ENCODE measurements around the gene UBE2D4.

Gene UBE2D4

DNA sequence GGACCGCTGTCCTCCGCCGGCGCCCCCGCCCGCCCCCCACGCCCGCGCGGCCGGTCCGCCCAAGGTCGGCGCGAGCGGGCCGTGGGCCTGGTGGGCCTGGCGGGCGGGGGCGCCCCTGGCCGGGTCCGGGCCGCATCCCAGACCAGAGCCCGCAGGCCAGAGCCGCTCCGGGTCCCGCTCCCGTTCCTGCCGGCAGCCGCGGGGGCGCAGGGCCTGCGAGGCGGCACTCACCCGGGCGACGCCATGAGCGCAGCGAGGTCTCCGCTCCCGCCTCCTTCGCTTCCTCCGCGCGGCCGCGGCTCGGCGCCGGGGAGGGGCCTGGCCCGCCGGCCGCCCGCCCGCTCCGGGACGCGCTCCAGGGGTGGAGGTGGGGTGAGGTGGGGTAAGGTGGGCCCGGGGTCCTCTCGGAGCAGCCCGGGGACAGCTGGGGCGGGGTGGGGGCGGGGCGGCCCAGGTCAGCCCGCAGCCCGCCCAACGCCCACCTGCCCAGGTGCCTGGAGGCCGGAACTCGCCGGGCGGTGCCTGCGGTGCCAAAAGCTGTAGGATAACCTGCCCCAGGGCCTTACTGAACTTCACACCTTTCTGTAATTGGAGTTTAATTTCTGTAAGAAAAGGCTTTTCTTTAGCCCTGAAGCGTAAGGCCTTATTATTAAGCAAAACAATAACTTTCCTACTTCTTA, 19.8 kb upstream of the UBE2D4 start, which contains the start of gene URGCP:
TSS of gene URGCP (minus strand) at position 266 of the 680 bp plus-strand sequence. CDS start at position 245, 21 bp downstream.
- peak; percentile 7 to 43 (median 29) for DNase-seq (ENCODE audit: low read depth in 3 of 3, low spot score in 1 of 3)

DNA sequence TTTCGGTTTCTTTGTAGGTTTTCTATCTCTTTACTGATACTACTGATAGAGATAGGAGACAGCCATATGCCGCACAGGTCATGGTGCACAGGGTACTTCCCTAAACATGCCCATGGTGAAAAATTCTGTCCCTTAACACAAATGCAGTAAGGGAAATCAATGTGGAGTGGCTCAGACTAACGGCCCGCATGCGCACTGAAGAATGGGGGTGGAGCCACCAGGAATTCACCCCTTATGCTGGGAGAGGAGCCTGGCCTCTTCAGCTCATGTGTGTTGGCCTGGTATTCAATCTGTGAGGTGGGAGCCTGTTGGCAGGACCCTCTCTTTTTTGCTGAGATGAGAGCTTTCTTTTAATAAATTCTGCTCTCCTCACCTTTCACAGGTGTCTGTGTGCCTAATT, 11.4 kb upstream of the UBE2D4 start:
- DNase-seq (ENCODE audit: low read depth in 3 of 3, low spot score in 1 of 3): no peak

DNA sequence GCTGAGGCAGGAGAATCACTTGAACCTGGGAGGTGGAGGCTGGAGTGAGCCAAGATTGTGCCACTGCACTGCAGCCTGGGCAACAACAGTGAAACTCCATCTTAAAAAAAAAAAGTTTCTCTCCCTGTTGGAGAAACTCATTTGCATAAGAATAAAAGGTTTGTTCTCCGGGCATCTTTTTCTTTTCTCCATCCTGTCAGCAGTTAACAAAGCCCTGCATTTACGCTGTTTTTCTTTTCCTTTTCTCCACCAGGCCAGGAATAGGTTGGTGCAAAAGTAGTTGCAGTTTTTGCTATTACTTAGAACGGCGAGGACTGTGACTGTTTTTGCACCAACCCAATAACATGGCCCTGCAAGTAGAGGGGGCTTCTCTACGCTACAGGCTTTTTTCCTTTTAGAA, 10.3 kb upstream of the UBE2D4 start:
- DNase-seq (ENCODE audit: low read depth in 3 of 3, low spot score in 1 of 3): no peak

DNA sequence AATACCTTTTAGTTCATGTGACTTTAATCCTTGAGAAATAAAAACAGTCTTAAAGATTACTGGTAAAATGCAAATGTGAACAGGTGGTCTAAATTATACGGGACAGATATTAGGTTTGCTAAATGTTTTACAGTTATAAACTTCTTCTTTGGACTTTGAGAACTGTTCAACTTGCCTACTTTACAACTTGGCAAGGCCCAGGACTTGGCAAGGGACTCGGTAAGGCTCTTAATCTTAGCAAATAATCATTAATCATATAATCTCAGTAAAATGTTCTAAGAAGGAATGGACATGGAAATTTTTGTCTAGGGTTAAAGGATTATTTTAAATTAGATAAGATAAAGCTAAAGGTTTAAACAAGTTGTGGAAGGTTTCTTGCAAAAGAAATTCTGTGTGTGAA, 4.8 kb upstream of the UBE2D4 start:
- no peak for DNase-seq (ENCODE audit: low read depth in 3 of 3, low spot score in 1 of 3)

DNA sequence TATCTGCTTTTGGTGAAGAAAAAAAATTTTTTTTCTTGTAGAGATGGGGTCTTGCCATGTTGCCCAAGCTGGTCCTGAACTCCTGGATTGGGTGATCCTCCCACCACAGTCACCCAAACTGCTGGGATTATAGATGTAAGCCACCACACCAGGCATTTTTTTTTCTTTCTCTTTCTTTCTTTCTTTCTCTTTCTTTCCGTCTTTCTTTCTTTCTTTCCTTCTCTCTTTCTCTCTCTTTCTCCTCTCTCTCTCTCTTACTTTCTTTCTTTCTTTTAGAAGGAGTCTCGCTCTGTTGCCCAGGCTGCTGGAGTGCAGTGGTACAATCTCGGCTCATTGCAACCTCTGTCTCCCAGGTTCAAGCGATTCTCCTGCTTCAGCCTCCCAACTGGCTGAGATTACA, 3.5 kb upstream of the UBE2D4 start:
- no peak for DNase-seq (ENCODE audit: low read depth in 3 of 3, low spot score in 1 of 3)

DNA sequence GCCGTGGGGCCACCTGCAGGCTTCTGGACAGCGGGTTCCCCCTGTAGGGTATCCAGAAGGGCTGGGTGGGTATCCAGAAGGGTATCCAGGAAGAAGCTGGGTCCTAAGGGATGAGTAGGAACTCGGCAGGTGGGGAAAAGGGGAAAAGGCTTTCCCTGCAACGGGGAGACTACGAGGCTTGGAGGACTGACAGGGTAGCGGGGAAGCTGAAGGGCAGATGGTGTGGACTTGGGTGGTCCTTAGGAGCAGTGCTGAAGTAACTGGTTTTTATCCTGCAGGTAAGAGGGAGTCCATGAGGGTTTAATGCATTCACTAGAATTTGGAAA, 525 bp downstream of the UBE2D4 start:
- no peak for DNase-seq (ENCODE audit: low read depth in 3 of 3, low spot score in 1 of 3)

DNA sequence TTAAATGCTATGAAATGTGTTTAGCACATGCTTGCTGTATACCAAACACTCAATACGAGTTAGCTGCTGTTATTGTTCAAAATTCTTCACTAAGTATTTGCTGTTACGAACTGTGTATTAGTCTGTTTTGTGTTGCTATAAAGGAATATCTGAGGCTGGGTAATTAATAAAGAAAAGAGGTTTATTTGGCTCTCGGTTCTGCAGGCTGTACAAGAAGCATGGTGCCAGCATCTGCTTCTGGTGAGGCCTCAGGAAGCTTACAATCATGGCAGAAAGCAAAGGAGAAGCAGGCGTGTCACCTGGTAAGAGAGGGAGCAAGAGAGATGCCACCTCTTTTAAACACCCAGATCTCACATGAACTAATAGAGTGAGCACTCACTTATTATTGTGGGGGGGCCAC, 1.6 kb downstream of the UBE2D4 start:
- no peak for DNase-seq (ENCODE audit: low read depth in 3 of 3, low spot score in 1 of 3)

DNA sequence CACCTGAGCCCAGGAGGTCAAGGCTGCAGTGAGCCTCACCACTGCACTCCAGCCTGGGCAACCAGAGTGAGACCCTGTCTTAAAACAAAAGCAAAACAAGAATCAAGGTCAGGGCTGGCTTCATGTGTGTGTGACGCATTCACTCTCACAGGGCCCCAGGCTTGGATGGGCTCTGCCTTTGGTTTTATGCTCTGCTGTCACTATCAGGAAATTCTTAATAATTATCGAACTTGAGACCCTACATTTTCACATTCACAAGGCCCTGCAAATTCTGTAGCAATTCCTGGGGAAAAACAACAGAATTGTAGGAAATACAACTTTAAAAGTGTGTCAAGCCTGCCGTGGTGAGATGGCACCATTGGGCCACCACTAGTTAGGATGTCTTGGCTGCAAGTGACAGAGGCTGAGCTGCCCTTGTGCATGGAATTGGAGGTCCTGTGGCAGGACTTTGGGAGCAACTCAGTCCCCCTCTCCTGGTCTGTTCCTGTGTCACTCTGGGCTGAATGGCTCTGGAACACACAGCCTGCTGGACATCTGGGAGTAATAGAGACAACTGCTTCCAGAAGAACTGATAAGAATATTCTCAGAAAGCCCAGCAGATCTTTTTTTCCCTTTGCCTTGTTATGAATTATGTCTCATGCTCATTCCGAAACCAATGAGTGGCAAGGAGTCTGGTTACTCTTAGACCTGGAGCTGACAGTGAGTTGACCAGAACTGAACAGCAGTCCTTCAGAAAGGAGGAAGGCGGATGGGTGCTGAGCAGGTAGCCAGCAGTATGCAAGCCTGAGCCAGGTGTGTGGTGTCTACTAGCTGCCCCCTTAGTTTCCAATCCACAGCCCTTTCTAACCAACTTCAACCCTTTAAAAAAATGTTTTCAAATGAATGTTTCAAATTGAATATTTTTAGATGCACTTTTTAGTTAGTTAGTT, 3.6 kb downstream of the UBE2D4 start:
- DNase-seq (ENCODE audit: low read depth in 3 of 3, low spot score in 1 of 3): no peak

DNA sequence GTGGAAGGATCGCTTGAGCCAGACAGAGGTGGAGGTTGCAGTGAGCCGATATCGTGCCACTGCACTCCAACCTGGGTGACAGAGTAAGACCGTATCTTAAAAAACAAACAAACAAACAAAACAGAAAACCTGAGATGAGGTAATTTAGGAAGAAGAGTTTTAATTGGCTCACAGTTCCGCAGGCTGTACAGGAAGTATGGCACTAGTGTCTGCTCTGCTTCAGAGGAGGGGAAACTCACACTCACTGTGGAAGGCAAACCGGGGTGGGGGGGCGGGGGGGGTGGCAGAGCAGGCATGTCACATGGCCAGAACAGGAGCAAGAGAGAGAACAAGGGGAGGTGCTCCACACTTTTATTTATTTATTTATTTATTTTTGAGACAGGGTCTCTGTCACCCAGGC, 5.1 kb downstream of the UBE2D4 start:
- DNase-seq (ENCODE audit: low read depth in 3 of 3, low spot score in 1 of 3): no peak

DNA sequence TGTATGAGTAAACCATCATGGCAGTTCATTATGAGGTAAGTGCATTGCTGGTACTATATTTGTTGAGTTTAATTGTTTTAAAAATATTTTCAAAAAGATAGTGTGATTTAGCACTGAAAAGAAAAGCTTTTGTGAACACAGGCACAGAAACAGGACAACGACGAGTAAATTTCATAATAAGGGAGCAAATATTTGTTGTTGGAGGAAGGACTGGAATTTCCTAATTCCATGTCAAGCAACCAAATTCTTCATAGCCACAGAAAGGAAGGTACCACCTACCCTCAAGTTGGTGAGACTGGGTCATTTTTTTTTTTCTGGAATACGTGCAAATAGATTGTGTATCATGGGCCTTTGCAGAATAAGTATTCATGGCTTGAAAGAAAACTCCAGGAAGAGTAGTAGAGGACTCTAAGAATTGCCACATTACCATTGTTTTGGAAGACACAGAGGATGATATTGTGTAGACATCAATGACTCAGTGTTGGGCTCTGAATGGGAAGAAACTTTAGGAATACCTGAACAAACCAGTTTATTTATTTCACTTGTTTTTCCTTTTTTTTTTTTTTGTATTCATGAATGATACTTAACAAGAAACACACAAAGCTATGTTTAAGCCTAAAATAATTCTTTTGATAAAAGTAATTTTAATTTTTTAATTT, 7.8 kb downstream of the UBE2D4 start:
- DNase-seq (ENCODE audit: low read depth in 3 of 3, low spot score in 1 of 3): no peak

DNA sequence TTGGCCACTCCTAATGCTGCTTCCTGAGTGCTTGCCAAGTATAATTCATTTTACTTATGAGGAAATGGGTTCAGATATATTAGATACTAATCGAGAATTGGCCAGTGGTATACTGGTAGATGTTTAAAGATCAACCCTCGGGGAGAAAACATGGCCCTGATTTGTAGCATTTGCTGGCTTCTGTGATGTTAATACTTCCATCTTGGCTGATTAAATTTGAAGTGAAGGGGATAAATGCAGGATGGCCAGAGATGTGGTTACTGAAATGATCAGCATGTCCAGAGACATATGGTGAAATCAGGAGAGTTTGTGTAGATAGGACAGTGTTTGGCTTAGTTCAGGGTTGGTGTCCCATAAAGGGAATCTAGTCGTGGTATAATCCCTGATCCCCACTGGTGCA, 11.2 kb downstream of the UBE2D4 start:
- no peak for DNase-seq (ENCODE audit: low read depth in 3 of 3, low spot score in 1 of 3)

DNA sequence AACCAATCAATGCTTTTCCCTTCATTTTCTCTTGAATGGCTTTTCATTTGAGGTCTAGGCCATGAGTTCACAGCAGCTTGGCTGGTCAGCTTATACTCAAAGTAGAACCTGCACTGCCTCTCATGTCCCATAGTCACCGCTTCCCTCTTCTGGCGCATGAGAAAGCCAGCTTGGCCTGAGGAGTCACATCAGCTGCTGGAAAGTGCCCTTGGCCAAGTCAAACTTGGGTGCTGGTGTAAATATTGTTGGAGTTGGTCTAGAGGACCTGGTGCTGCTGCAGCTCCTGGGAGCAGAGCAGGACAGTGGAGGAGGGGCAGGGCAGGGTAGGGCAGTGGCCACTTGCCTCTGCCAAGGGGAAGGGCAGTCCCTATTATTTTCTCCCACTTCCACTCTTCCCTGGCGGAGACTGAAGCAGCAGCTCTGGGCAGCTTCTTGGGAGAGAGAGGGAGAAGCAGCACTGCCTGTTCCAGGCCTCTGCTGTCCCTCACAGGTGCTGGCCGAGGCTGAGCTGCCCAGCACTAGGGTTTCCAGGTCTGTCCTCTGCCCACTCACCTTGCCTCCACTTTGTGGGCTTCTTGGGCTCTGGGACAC, 12.8 kb downstream of the UBE2D4 start:
- DNase-seq (ENCODE audit: low read depth in 3 of 3, low spot score in 1 of 3): no peak

DNA sequence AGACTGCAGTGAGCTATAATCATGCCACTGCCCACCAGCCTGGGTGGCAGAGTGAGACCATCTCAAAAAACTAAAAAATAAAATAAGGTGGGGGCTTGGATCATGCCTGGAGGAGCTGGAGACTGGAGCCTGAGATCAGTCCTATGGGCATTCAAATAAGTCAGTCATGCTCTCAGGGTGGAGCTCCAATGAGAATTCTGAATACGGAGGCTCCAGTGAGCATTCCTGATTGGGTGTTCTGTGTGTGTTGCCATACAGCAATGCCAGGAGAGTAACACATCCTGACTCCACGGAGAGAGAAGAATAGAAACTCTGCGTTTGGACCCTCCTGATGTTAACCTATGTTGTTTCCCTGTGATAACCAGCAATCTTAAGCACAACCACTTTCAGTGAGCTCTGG, 16.0 kb downstream of the UBE2D4 start:
- DNase-seq (ENCODE audit: low read depth in 3 of 3, low spot score in 1 of 3): no peak

DNA sequence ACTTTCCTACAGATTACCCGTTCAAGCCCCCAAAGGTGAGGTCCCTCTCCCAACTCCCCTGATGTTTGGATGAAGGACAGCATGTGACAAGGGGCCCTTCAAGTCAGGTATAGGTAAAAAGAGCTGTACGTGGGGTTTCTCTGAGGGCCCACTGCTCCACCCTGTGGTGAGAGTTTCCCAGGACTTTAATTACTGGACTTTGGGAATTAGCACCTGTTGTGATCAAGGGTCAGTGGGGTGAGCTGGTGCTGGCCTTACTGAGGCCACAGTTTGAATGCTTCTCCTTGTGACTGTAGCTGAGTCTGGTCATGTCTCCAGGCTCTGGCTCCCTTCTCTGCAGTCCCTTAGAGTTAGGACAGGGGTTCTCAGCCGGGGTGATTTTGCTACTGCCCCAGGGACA, 16.8 kb downstream of the UBE2D4 start:
- no peak for DNase-seq (ENCODE audit: low read depth in 3 of 3, low spot score in 1 of 3)

DNA sequence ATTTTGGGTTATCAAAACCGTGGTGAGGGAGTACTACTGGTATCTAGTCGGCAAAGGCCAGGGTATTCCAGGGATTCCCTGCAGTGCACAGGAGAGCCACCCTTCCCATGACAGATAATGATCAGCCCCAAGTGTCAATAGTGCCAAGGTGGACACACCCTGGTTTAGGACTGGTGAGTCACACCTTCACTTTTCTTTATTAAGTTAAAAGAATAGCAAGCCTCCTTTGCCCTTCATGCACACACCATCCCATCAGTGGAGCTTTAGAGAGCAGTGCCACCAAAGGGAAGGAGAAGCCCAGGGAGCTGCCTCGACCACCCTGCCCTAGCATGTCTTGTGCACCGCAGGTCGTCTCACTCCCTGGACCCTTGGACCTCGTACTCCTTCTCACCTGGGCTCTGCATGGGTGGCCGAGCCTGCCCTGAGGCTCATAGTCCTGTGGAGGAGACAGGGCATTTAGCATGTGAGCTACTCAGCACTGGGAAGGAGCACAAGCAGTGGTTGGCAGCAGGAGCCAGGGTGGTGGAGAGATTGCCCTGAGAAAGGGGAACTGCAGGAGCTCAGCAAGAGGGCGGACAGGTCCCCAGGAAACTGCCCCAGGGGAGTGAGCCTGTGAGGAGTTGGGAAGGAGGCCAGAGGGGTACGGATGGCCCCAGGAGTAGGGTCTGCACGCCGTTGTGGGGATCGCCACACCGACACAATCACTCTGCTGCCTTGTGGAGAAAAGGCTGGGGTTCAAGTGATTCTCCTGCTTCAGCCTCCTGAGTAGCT, 17.4 kb downstream of the UBE2D4 start:
- DNase-seq (ENCODE audit: low read depth in 3 of 3, low spot score in 1 of 3): no peak

DNA sequence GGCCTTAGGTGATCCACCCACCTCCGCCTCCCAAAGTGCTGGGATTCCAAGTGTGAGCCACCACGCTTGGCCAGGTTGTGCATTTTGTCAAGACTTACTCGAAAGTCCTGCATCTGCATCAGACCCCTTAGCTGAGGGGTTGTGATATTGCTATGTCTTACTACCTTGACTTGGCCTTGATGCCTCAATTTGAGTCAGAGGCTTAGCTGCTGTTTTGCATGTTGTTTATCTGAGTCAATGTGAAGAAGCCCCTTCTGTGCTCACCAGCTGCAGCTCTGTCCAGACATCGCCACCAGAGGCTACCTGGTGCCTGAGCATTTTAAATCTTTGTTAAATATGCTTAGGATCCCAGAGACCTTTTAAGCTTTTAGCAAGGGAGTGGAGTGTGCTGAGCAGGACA, 18.1 kb downstream of the UBE2D4 start:
- DNase-seq (ENCODE audit: low read depth in 3 of 3, low spot score in 1 of 3): no peak

DNA sequence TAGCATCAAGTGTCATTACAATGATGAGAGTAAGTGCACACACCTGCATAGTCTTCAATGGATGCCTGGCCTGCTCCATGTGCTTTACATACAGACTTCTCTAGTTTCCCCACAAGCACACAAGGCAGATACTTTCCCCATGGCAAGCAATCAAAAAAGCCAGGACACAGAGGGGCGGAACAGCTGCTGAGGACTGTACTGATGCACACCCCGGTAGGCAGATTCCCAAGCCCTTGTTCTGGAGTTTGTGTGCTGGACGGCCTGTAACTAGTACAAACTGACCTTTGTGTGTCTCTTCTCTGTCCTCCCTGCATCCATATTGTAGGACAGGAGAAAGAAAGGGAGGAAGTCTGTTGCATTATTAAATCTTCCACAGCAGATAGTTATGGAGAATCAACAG, 25.8 kb downstream of the UBE2D4 start:
- DNase-seq (ENCODE audit: low read depth in 3 of 3, low spot score in 1 of 3): no peak

DNA sequence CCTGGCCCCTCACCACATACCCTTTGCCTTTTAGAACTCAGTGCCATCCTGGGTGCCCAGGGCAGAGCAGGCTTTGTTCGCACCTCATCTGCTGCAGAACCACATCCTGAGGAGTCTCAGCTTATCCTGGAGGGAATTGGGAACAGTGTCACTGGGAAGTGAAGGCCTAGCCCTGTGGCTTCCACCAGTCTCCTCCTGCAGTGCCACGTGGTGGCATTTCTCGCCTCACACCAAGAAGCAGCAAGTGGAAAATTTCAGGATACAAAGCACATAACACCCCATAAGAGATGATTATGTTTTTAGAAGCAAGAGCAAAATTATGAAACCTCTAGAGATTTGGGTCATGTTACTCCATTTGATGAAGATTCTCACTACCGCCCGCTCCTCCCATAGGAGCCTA, 26.8 kb downstream of the UBE2D4 start:
- DNase-seq (ENCODE audit: low read depth in 3 of 3, low spot score in 1 of 3): no peak

DNA sequence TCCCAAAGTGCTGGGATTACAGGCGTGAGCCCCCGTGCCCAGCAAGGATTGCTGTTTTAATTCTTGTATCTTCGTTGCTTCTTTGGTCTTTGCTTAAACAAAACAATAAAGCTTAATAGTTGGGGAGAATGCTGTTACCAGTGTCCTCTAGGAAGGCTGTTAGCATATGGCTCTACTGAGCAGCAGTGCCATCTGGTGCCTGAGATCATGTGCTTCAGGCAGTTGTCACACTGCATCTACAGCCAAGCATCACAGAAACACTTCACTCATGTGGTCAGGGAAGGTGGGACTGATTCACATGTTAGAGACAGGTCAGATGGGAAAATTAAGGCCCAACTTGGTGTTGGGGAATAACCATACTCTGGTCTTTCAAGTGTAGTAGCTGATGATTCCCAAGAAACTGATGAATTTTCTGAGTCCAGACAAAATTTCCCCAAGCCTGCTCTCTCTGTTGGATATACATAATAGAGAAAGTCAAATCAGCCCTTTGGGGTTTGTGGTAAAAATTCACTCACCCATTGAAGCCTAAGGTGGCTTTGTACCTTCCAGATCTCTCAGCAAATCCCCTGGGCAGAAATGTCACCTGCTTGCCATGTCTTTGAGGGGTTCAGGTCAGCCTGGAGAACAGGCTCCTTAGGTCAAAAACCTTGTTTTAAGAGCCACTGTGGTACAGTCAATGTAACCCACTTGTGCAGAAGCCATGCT, 28.4 kb downstream of the UBE2D4 start:
- no peak for DNase-seq (ENCODE audit: low read depth in 3 of 3, low spot score in 1 of 3)

DNA sequence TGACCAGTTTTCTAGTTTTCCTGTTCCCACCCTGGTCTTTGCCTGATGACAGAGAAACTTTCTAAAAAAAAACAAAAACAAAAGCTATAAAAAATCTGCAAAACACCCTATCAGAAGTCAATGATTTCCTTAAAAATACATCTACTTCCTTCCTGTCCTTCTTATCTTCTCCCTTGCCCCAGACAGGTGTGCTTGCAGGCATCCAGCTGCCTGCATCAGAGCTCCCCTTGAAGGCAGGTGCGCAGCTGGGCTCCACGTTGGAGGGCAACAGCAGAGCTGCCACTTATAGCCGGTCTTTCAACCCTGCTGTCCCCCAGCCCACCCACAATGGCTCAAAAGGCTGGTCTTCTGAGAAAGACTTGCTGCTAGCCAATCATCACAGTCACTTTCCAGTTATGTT, 29.8 kb downstream of the UBE2D4 start:
- DNase-seq (ENCODE audit: low read depth in 3 of 3, low spot score in 1 of 3): no peak
